GM15510 (cell line): ENCODE data around the gene STX10.

Experiments
- POLR2A ChIP-seq: IDR thresholded peaks from 3 replicates; pipeline ENCODE4 v1.6.1; 2011; ENCODE audit warnings: borderline replicate concordance; ENCODE audit not compliant: insufficient read length; ENCODE audit errors: extremely low read depth

STX10 gene

DNA sequence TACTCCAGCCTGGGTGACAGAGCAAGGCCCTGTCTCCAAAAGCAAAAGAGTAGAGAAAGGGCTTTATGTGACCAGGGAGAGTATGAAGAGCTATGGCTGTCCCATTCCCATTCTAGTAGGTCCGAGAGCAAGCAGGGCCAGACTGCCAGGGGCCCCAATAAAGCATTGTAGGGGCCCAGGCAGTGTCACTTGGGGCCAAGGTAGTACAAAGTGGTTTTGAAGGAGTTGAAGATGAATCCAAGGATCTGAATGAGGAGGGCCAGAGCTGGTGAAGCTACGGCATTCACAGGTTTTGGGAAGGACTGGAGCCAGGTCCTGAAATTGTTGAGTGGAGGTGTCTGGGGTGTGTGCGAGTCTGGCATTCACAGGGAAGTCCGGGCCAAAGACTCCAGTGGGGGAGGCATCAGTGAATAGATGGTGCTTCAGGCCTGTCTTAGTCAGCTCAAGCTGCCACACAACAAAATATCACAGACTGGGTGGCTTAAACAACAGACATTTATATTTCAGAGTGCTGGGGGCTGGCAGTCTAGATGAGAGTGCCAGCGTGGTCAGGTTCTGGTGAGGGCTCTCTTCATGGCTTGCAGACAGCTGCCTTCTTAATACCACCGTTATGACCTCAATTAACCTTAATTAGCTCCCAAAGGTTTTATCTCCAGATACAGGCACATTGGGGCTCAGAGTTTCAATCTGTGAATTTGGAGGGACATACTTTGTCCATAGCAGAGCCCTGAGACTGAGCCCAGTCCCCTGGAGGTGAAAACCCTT lies 22.2 kb downstream of the STX10 start:
- no peak for TF ChIP-seq POLR2A

- no peak for TF ChIP-seq POLR2A
Observed at GRCh38 chr19:13127051-13127450, 23.1 kb downstream of the STX10 start.

GRCh38 chr19:13122980-13123957 lies 26.9 kb downstream of the STX10 start:
- TF ChIP-seq POLR2A: no peak

DNA sequence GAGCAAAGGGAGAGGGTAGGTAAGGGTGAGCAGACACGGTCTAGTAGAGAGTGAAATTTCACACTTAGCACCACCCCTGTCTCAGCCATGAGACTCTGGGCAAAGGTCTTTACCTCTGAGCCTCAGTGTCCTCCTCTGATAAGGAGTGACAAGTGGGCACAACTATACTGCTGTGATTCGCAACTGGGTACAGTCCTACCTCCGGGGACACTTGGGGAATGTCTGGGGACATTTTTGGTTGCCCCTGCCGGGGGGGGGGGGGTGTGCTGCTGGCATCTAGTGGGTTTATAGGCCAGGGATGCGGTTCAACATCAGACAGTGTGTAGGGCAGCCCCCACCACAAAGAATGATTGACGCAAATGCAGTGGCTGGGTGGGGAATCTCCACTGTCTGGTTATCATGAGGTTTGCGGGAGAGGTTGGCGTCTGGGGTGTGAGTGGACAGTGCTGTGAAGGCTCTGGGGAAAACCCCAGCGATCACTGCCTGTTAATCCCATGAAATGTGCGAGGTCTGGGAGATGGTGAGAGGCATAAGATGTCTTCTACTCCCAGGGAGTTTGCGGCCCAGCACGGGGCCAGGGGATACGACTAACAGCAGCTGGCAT lies 27.8 kb downstream of the STX10 start:
- TF ChIP-seq POLR2A: no peak

DNA sequence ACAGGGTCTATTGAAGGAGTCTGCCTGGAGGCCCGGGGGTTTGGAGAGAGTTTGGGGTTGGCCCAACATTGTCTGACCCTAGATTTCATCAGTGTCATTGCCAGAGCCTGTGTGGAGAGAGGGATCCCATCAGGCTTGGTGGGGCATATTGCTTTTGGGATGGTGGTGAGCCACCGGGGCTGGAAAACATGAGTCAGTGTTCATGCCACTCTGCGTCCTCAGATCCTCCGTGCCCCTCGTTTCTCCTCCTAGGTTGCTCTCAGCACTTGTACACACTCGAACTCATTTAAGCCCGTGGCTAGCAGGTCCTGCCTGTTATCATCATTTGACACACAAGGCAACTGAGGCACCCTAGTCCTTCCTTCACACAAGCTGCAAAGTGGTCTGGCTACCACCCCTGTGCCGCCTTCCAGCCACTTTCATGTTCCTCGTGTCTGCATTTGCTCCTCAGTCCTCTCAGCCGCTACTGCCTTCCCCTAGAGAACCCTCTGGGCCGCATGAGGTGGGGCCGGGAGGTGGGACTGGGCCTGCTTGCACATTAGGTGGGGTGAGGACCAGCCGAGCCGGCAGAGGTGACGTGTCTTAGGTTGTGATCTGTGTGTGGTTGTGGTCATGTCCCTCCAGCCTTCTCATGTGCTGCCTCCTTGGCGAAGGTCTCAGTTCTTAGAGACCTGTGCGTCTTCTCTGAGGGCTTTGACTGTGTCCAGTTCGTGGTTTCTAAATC lies 28.5 kb downstream of the STX10 start:
- no peak for TF ChIP-seq POLR2A

- TF ChIP-seq POLR2A: no peak
Observed at GRCh38 chr19:13120817-13121216, 29.4 kb downstream of the STX10 start.

DNA sequence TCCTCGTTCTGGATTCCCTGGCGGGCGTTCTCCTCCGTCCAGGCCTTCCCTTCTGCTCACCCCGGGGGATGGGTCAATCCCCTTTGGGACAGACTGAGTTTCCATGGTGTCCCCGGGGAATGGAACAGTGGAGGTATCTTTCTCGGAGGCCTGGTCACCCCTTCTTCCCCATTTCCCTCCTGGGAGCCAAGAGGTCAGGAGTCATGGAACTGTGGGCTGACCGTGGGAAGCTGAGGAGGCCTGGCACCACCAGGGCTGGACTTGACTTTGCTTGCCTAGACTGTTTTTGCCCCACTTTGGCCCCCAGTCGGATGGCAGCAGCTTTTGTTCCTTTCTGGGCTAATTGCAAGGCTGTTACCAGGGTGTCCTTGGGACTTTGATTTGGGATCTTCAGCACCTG lies 30.1 kb downstream of the STX10 start:
- TF ChIP-seq POLR2A: no peak

GRCh38 chr19:13119627-13120026 lies 30.5 kb downstream of the STX10 start:
- no peak for TF ChIP-seq POLR2A

- TF ChIP-seq POLR2A: no peak
Observed at GRCh38 chr19:13118424-13119193, 31.6 kb downstream of the STX10 start.

GRCh38 chr19:13117772-13118423 lies 32.3 kb downstream of the STX10 start, which contains the start of gene NACC1:
NACC1 (plus strand) TSS chr19:13118264; CDS start chr19:13135208, 16,944 bp downstream.
- TF ChIP-seq POLR2A: peak; percentile 59

- no peak for TF ChIP-seq POLR2A
Observed at GRCh38 chr19:13117176-13117771, 32.9 kb downstream of the STX10 start.

DNA sequence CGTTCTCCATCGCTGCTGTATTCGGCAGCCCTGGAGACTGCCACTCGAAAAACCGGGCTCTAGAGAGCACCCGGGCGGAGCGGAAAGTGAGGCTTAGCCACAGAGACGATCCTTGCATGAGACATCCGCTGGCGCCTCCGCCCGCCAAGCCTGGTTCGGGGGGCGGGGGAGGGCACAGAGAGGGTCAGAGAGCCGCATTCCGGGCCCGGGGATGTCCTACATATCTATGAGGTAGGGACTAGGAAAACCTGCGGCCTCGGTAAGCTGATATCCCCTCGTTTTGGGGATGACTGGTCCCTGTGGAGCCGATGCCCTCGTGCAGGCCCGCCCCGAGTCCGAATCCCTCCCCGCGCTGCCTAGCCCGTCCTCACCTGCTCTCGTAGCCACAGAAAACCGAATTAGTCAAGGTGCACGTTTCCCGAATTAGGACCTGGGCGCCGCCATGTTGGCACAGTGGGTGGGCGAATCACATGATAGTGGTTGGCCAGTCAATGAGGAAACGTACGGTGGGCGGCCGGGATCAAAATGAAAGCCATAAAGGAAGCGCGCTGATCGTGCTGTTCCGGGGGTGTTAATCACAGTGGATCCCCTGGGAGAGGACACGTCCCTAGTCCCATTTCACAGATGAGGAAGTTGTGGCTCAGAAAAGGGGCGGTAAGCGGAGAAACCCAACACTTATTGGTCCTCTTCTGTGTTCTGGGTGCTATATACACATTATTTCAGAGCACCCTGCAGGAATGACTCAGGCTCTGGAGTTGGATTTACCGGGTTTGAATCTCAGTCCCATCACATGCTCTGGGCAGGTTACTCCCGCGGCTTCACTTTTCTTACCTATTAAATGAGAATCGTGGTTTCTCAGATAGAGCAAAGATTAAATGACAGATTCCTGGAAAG lies 33.6 kb downstream of the STX10 start, which contains the start of gene TRMT1:
Gene TRMT1 (minus strand): TSS at position 459 of the 894 bp plus-strand sequence. CDS start 341 bp downstream, at position 118.
- TF ChIP-seq POLR2A: peak; percentile 25
